HUES6 (cell line): Measurements from ENCODE around the gene CFAP299.

ENCODE experiments used
- H3K27ac ChIP-seq: 2 replicates; pipeline ENCODE4 v1.7.0; 2013; ENCODE audit warnings: low read depth, mild to moderate bottlenecking, low read length, inconsistent platforms
- H3K27me3 ChIP-seq: 2 replicates; pipeline ENCODE4 v1.6.1; 2013; ENCODE audit warnings: low read length; ENCODE audit not compliant: control insufficient read depth, insufficient read depth
- H3K36me3 ChIP-seq: 2 replicates; pipeline ENCODE4 v1.6.1; 2013; ENCODE audit warnings: low read length; ENCODE audit not compliant: control insufficient read depth, insufficient read depth
- H3K4me1 ChIP-seq: 2 replicates; pipeline ENCODE4 v1.6.1; 2013; ENCODE audit warnings: low read length; ENCODE audit not compliant: control insufficient read depth, insufficient read depth
- H3K4me3 ChIP-seq: 2 replicates; pipeline ENCODE4 v1.5.1; 2013; ENCODE audit warnings: low read depth, low read length
- H3K9ac ChIP-seq: one replicate; pipeline ENCODE4 v1.6.1; 2013; ENCODE audit warnings: mild to moderate bottlenecking, low read length
- H3K9me3 ChIP-seq: 2 replicates; pipeline ENCODE4 v1.6.1; 2013; ENCODE audit warnings: low read depth, low read length; ENCODE audit not compliant: control insufficient read depth, insufficient read depth

The CFAP299 gene

DNA sequence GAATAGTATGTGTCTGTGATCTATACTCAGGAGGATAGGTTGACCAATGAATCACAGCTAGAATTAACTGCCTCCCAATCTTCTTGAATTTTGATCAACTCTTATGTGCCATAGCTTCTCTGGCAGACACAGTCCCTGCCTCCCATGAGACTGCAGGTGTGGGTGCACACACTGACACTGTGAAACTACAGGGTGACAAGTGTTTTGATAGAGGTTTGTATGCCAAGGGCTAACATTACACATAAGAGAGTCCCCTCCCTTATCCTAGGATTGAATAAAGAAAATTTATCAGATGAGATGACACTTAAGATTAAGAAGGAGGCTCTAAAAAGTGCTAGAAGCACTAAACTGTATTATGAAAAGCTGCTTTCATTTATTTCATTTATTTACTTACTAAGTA lies 476.6 kb downstream of the CFAP299 start:
- no peaks in the 10 kb centered on the region for H3K36me3 ChIP-seq
- no peaks in the 10 kb centered on the region for H3K4me1 ChIP-seq
- no peaks in the 10 kb centered on the region for H3K27me3 ChIP-seq
- H3K27ac ChIP-seq = no peak overlapping the region
- no peaks in the 10 kb centered on the region for H3K9me3 ChIP-seq
- no peak overlapping the region for H3K4me3 ChIP-seq
- no peak overlapping the region for H3K9ac ChIP-seq

DNA sequence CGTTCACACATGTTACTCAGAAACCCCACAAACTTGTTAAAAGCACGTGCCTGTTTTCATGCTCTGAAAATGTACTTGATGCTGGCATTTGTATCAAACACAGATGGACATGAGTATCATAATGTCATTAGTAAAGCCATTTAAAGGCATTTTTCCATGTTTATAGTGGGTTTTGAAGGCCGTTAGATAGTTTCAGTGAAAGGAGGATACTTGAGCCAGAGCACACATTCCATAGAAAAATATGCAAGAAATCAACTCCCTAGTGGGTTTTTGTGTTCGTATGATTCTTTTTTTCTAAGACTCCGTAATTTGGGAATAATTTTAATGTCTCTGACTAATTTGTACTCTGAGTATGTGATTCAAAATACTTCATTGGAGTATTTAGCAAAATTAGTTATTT lies 478.7 kb downstream of the CFAP299 start:
- Histone ChIP-seq H3K27ac (no peak overlapping the region), H3K27me3 (no peaks in the 10 kb centered on the region), H3K4me1 (no peaks in the 10 kb centered on the region), H3K9me3 (no peaks in the 10 kb centered on the region), H3K36me3 (no peaks in the 10 kb centered on the region), H3K9ac (no peak overlapping the region), H3K4me3 (no peak overlapping the region)

DNA sequence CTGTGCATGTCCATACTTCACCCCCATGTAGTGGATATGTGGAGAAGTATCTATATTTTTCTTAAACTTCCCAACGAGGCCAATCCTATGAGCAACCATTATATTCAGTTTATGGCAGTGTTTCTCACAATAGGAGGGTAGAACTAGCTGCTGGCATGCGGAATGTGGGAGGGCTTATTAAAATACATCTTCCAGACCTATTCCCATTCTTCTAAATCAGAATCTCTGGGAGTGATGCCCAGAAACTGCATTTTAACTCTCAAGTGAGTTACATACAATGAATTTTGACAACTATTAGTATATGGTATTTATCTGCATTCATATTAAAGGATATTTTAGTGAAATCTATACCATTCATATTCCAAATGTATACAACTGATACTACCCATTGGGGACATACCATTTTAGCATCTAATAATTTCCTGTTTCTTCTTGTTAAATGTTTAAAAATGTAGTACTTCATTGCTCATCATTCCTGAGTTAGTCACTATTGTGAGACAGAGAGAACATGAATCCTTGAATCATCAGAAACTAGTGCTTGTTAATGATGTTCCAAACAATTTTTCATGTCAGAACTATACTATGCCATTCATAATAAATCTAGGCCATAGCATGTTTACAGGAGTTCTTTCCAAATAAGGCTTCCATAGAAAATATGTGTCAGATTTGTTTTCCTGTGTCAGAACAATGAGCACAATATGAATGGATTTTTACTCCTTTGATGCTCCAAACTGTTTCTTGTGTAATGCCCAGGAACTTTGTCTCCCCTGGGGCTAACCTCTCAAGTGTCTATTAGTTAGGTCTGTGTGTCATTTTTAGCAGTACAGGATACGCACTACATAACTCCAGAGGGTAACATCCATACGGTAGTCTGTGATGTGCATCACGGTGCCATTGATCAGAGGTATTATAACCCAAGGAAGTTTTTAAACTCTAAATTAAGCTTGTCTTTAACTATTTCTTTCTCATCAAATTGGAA lies 496.1 kb downstream of the CFAP299 start:
- H3K4me3 ChIP-seq = no peak overlapping the region

DNA sequence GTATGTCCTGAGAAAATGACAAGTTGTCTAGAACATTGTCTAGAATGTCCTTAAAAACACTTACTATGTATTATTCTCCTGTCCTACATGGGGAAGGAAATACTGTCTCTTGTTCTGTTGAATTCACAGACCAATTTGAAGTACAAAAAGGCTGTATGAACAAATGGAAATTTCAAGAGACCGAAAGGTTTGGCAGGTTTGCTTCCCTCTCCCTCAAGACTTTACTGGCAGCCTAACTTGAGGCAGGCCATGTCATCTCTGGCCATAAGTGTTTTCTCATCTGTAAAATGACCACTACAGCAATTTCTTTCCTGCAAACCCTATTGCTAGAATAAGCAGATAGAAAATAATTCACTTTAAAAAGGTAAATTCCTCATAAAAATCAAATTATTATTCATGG lies 503.8 kb downstream of the CFAP299 start:
- no peaks in the 10 kb centered on the region for H3K36me3 ChIP-seq
- H3K4me3 ChIP-seq = no peak overlapping the region
- no peak overlapping the region for H3K27ac ChIP-seq
- no peaks in the 10 kb centered on the region for H3K4me1 ChIP-seq
- no peak overlapping the region for H3K9ac ChIP-seq
- H3K27me3 ChIP-seq = no peaks in the 10 kb centered on the region
- no peaks in the 10 kb centered on the region for H3K9me3 ChIP-seq

More for the DNA sequence above, 496.1 kb downstream of the CFAP299 start:
- Histone ChIP-seq H3K9me3 (no peaks in the 10 kb centered on the region), H3K9ac (no peak overlapping the region), H3K36me3 (no peaks in the 10 kb centered on the region), H3K27ac (no peak overlapping the region), H3K4me1 (no peaks in the 10 kb centered on the region), H3K27me3 (no peaks in the 10 kb centered on the region)

DNA sequence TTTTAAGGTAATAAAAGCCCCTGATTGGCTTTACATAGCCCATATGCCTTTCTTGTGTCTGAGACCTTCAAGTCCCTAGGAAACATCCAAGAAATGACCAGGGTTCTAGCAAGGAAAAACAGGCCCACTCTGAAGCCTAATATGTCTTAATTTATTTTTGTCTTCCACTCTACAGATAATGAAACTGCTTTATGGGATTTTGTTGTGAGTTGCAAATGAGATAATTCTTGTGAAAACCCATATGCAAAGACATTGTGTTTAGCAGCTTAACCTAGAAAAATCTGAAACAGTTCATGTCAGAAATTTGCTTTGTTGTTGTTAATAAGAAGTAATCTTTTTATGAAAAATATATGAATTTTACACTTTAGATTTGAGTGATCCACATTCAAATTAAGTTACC lies 504.3 kb downstream of the CFAP299 start:
- H3K9me3 ChIP-seq = no peaks in the 10 kb centered on the region
- no peaks in the 10 kb centered on the region for H3K27me3 ChIP-seq
- no peaks in the 10 kb centered on the region for H3K36me3 ChIP-seq
- H3K27ac ChIP-seq = no peak overlapping the region
- no peaks in the 10 kb centered on the region for H3K4me1 ChIP-seq
- no peak overlapping the region for H3K4me3 ChIP-seq
- H3K9ac ChIP-seq = no peak overlapping the region

DNA sequence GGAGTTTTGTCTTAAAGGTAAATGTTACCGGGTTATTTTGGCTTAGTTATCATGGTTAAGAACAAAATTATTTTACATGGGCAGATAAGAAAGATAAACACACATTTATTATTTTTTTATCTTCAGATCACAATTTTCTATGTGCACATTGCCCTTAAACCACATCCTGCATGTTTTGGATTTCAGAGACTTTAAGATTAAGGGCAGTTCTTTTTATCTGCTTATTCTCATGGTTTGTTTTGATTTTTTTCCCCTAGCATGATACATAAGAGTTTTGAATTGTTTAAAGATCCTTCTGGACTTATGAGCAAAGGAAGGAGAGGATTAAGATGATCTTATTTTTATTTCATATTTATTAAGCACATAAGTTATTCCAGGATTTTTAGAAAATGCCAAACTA lies 504.9 kb downstream of the CFAP299 start:
- H3K27ac ChIP-seq = no peak overlapping the region
- H3K36me3 ChIP-seq = no peaks in the 10 kb centered on the region
- H3K4me1 ChIP-seq = no peaks in the 10 kb centered on the region
- no peak overlapping the region for H3K9ac ChIP-seq
- H3K27me3 ChIP-seq = no peaks in the 10 kb centered on the region
- H3K4me3 ChIP-seq = no peak overlapping the region
- no peaks in the 10 kb centered on the region for H3K9me3 ChIP-seq

DNA sequence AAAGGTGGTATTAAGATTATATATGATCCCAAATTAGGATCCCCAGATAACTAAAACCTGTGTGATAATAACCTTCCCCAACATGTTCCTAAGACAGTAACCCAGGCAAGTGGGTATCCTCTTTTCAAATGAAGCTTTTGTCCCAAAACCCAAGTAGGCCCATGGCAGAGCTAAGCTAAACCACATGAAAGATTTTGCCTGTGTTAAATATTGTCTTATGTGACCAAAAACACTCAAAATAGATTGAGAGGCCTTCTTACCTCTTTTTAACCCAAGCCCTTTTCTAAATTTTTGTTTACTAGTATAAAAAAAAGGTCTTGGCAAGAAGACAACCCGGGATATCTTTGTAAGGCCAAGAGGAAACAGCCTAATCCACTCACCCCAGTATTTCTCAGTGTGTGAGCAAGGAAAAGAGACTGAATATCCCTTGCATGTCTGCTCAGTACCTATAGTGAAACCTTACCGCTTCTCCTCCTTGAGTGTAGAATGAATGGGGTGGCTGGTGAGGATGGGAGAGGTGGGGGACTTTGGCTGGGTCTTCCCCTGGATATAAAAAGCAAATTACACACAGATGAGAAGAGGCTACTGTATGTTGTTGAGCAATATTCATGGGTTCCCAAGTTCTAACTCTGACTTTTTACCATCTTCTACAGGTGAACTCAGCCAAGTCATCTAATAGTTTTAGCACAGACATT lies 506.2 kb downstream of the CFAP299 start:
- H3K4me3 ChIP-seq = no peak overlapping the region
- H3K4me1 ChIP-seq = no peaks in the 10 kb centered on the region
- no peaks in the 10 kb centered on the region for H3K9me3 ChIP-seq
- H3K27me3 ChIP-seq = no peaks in the 10 kb centered on the region
- H3K9ac ChIP-seq = no peak overlapping the region
- no peak overlapping the region for H3K27ac ChIP-seq
- H3K36me3 ChIP-seq = no peaks in the 10 kb centered on the region

DNA sequence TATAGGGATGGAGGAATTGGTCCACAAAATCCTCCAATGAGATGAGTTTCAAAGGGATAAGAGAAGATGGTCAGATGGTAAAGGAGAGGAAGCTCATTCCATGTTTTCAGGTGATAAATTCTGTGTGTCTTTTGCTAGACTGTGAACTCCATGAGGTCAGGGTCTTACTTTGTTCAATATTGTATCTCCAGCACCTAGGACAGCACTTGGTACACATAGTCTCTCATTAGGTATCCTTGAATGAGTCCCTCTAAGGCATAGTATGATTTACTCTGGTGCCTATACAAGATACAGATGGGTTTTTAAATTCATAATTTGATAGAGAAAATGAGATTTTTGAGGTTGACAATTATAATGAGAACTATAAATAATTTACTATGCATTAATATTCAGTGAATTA lies 510.7 kb downstream of the CFAP299 start:
- no peaks in the 10 kb centered on the region for H3K36me3 ChIP-seq
- no peaks in the 10 kb centered on the region for H3K4me1 ChIP-seq
- no peaks in the 10 kb centered on the region for H3K9me3 ChIP-seq
- H3K9ac ChIP-seq = no peak overlapping the region
- no peak overlapping the region for H3K27ac ChIP-seq
- H3K27me3 ChIP-seq = no peaks in the 10 kb centered on the region
- H3K4me3 ChIP-seq = no peak overlapping the region

DNA sequence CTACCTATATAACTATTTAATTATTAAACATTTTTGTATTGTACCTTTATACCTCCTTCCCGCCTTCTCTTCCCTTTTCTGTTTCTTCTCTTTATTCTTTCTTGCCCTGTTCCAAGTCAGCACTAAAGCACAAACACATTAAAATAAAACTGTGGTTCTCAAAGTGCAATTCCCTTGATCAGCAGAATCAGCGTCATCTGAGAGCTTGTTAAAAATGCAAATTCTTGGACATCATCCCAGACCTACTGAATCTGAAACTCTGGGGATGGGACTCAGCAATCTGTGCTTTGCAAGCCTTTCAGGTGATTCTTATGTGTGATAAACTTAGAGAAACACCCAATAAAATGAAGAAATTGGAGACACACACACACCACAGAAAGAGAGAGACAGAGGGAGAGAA lies 516.5 kb downstream of the CFAP299 start:
- no peaks in the 10 kb centered on the region for H3K9me3 ChIP-seq
- no peak overlapping the region for H3K9ac ChIP-seq
- H3K36me3 ChIP-seq = no peaks in the 10 kb centered on the region
- no peak overlapping the region for H3K27ac ChIP-seq
- no peaks in the 10 kb centered on the region for H3K4me1 ChIP-seq
- no peak overlapping the region for H3K4me3 ChIP-seq
- no peaks in the 10 kb centered on the region for H3K27me3 ChIP-seq

DNA sequence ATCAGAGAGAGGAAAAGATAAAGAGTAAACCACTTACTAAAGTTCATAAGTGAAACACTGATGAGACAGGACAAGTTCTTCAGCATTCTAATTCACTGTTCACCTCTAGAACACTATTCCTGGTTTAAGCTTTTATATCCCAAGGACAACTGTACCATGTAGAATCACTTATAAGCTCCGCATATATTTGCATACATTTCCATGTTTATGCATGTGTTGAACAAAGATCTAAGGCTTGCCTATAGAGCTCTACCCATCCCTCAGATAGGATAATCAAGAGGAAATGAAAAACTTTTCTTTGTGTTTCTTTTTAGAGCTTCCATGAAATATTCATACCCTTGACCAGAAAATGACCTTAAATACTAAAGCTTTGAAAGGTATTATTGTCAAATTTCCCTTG lies 538.0 kb downstream of the CFAP299 start:
- H3K9me3 ChIP-seq = no peaks in the 10 kb centered on the region
- no peak overlapping the region for H3K27ac ChIP-seq
- H3K4me1 ChIP-seq = no peaks in the 10 kb centered on the region
- H3K36me3 ChIP-seq = no peaks in the 10 kb centered on the region
- H3K4me3 ChIP-seq = no peak overlapping the region
- no peak overlapping the region for H3K9ac ChIP-seq
- no peaks in the 10 kb centered on the region for H3K27me3 ChIP-seq

DNA sequence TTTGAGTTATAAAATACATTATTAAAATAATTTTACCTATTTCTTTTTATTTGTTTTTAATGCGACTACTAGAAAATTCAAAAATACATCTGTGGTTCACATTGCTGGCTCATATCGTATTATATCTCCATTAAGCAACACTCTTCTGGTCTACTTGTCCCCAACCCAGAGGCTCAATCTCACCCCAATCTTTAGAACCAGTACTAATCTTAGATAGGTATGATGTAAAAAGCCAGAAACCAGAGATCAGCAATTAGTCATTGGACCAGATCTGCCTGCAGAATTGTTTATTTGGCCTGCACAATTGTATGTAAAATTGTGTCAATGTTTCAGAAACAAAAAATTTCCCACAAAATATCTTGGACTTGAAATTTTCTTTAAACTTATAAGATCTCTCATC lies 539.4 kb downstream of the CFAP299 start:
- Histone ChIP-seq H3K9ac (no peak overlapping the region), H3K27me3 (no peaks in the 10 kb centered on the region), H3K4me1 (no peaks in the 10 kb centered on the region), H3K27ac (no peak overlapping the region), H3K9me3 (no peaks in the 10 kb centered on the region), H3K4me3 (no peak overlapping the region), H3K36me3 (no peaks in the 10 kb centered on the region)
